Ovary (tissue), 9 donors: ENCODE data around the gene ZSCAN30. TPM values are rescaled to one million over a fixed set of nuclear protein-coding genes. Genes with fewer than 3 reads are reported as not detected.

ENCODE experiments used
- DNase-seq, 5 donors: peaks; one replicate each; pipeline ENCODE4 v3.0.0-alpha.2; 2019 to 2020
- H3K27ac ChIP-seq, 2 donors: fragments of 200-600 bp; one replicate each; pipeline versions ENCODE4 v1.5.1 to v1.8.0; 2019 to 2022
- H3K27me3 ChIP-seq: fragments of 200-600 bp; one replicate; pipeline ENCODE4 v1.8.0; 2022
- H3K36me3 ChIP-seq: fragments of 200-600 bp; sonication (generic); one replicate; pipeline ENCODE4 v1.5.1; 2019
- H3K4me1 ChIP-seq: one replicate; pipeline ENCODE4 v1.8.1; 2013; ENCODE audit warnings: mild to moderate bottlenecking, moderate library complexity; ENCODE audit not compliant: insufficient read depth
- H3K4me3 ChIP-seq: fragments of 200-600 bp; sonication (generic); one replicate; pipeline ENCODE4 v1.5.1; 2017
- H3K9me3 ChIP-seq, 2 donors: fragments of 200-600 bp in 1 of 2; sonication (generic) in 1 of 2; one replicate each; pipeline versions ENCODE4 v1.5.1 to v1.8.1; 2013 to 2019; ENCODE audit warnings: mild to moderate bottlenecking in 1 of 2, moderate library complexity in 1 of 2
- CTCF ChIP-seq, 3 donors: fragments of 450-650 bp in 2 of 3; fragments of 200-600 bp in 1 of 3; IDR thresholded peaks; one replicate each; pipeline versions ENCODE4 v1.5.1 to v1.8.0; 2016 to 2022; ENCODE audit warnings: antibody characterized with exemption in 3 of 3, mild to moderate bottlenecking in 1 of 3
- EP300 ChIP-seq: sonication (generic); formaldehyde crosslinking; IDR thresholded peaks from one replicate; pipeline ENCODE4 v1.6.1; 2017; ENCODE audit warnings: antibody characterized with exemption
- POLR2A ChIP-seq: fragments of 450-650 bp; IDR thresholded peaks from one replicate; pipeline ENCODE4 v1.6.1; 2017; ENCODE audit warnings: antibody characterized with exemption, mild to moderate bottlenecking, moderate library complexity
- WGBS, 3 donors: extraction: QIAGEN DNeasy Blood & Tissue Kit in 1 of 3; methylation state at CpG; one replicate each; pipeline versions ENCODE4 v1.1.5 to v1.1.7; 2013 to 2017; 5-methylcytosine and 5-hydroxymethylcytosine counted together
- intact Hi-C, 4 donors: fragments of 100-400 bp; cut with DNase I; formaldehyde crosslinking; loops; one replicate each; pipeline versions ENCODE4 v1.11.0 to v1.15.1; 2022 to 2023
- polyA plus RNA-seq, 2 donors: library from polyadenylated mRNA; stranded (reverse); fragments of 200-250 nt in 1 of 2; fragments of 350-450 nt in 1 of 2; fragmentation: Illumina TruSeq in 1 of 2; extraction: RNeasy Lipid Tissue Mini Kit (QIAGEN cat#74804) in 1 of 2; gene quantifications; one replicate each; pipeline ENCODE4 v1.2.3, GENCODE V29; 2013 to 2014
- total RNA-seq, 7 donors: library from RNA; depleted of rRNA in 2 of 7; stranded (reverse); fragments of >200 nt in 2 of 7; fragmentation: NEBNext Ultra II Directional in 3 of 7; extraction: Animal tissue kit (Norgen Biotek cat#: 25700) in 3 of 7; gene quantifications; one replicate each; pipeline versions ENCODE4 v1.1.0 to v1.2.4, GENCODE V29; 2016 to 2023
- donor health status: DM: no; HTN: no; CAD: no; lungs with moderate emphysema.
- donor health status: DM: no; HTN: no; CAD: no.
- donor health status: Bipolar disorder and iron deficiency.
- donor health status: DM: yes; HTN: yes; CAD: no.
- donor health status: DM: no; HTN: no; CAD: no.
- donor health status: DM: yes; HTN: yes; CAD: no.

The ZSCAN30 gene
- total and polyA plus RNA-seq, 9 donors: 7.0 to 18.3 (median 13.8) TPM

DNA sequence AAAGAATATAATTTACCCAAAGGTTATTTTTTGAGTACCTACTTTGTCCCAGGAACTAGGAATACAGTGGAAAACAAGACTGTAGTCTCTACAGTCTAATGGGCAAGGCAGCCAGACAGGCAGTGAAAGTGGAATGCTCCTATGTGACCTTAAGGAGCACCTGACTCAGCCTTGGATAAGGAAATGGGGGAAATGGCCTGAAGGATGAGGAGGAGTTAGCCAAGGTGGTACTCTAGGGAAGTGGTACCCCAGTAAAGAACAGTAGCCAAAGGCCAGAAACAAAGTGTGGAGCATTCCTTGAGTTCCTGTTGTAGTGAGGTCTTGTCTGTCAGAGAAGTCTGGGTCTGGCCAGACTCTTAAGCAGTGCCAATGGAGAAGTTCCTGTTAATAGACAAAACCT is 43.2 kb downstream of the ZSCAN30 start:
- Histone ChIP-seq H3K36me3 (no peaks in the 10 kb centered on the region), H3K27me3 (no peaks in the 10 kb centered on the region), H3K27ac (no peak overlapping the region), H3K4me3 (no peak overlapping the region), H3K9me3 (no peaks in the 10 kb centered on the region), H3K4me1 (peaks cover 3% of the 10 kb centered on the region)
- TF ChIP-seq CTCF (IDR thresholded peaks at IDR 0.05): no peak
- no peak for DNase-seq
- intact Hi-C loops: no loop called here

- no peak overlapping the region for H3K27ac ChIP-seq
- 94 to 97% (median 94%) methylated on average over 4 of the region's 4 CpGs for WGBS, 3 donors
- H3K36me3 ChIP-seq: no peaks in the 10 kb centered on the region
- peaks cover 3% of the 10 kb centered on the region for H3K4me1 ChIP-seq
- H3K9me3 ChIP-seq: no peaks in the 10 kb centered on the region
- no peak for DNase-seq
- no peaks in the 10 kb centered on the region for H3K27me3 ChIP-seq
- no peak for TF ChIP-seq POLR2A
- no peak for TF ChIP-seq CTCF (IDR thresholded peaks at IDR 0.05)
- no peak for TF ChIP-seq EP300
- H3K4me3 ChIP-seq: no peak overlapping the region
- intact Hi-C loops: no loop called here
These were observed 44.2 kb downstream of the ZSCAN30 start for GRCh38 chr18:35245719-35246317.

DNA sequence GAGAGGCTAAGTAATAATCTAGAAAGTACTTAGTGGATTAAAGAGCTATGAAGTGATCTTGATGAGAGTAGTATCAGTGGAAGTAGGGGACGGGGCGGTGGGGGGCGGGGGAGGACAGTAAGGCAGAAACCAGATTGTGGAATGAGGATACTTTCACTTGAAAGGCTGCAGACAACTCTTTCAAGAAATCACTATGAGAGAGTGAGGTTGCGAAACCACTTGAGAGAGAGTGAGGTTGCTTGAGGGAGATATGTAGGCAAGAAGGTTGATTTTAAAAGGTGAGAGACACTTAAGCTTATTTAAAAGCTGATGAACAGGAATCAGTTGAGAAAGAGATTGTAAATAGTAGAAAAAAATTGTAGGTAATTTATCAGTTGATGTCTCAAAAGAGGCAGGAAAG is 45.4 kb downstream of the ZSCAN30 start:
- H3K27ac ChIP-seq: no peak overlapping the region
- no peak overlapping the region for H3K4me3 ChIP-seq
- intact Hi-C loops: no loop called here
- no peaks in the 10 kb centered on the region for H3K27me3 ChIP-seq
- no peaks in the 10 kb centered on the region for H3K36me3 ChIP-seq
- H3K9me3 ChIP-seq: no peaks in the 10 kb centered on the region
- TF ChIP-seq EP300: no peak
- no peak for TF ChIP-seq POLR2A
- no peak for TF ChIP-seq CTCF (IDR thresholded peaks at IDR 0.05)
- DNase-seq: no peak
- 96 to 99% (median 96%) methylated on average over 4 of the region's 4 CpGs for WGBS, 3 donors
- H3K4me1 ChIP-seq: peaks cover 3% of the 10 kb centered on the region

DNA sequence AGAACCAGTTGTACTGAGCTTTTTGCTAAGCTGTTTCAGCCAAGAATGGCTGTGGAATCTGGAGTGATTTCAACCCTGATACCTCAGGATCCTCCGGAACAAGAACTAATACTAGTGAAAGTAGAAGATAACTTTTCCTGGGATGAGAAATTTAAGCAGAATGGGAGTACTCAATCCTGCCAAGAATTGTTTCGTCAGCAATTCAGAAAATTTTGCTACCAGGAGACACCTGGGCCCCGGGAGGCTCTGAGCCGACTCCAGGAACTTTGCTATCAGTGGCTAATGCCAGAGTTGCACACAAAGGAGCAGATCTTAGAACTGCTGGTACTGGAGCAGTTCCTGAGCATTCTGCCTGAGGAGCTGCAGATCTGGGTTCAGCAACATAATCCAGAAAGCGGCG is 47.6 kb downstream of the ZSCAN30 start:
- no peaks in the 10 kb centered on the region for H3K27me3 ChIP-seq
- no peak overlapping the region for H3K27ac ChIP-seq
- intact Hi-C loops: no loop called here
- no peaks in the 10 kb centered on the region for H3K9me3 ChIP-seq
- no peak overlapping the region for H3K4me3 ChIP-seq
- H3K4me1 ChIP-seq: peaks cover 3% of the 10 kb centered on the region
- no peak for TF ChIP-seq CTCF (IDR thresholded peaks at IDR 0.05)
- TF ChIP-seq EP300: no peak
- TF ChIP-seq POLR2A: no peak
- 81 to 92% (median 88%) methylated on average over 6 of the region's 6 CpGs for WGBS, 3 donors
- no peaks in the 10 kb centered on the region for H3K36me3 ChIP-seq
- no peak for DNase-seq

- Histone ChIP-seq H3K4me1 (peaks cover 3% of the 10 kb centered on the region), H3K36me3 (no peaks in the 10 kb centered on the region), H3K27ac (peak overlapping the region; percentile 82 to 96), H3K4me3 (peak overlapping the region; percentile 93), H3K9me3 (no peaks in the 10 kb centered on the region), H3K27me3 (no peaks in the 10 kb centered on the region)
- 0 to 2% (median 1%) methylated on average over 5 of the region's 5 CpGs for WGBS, 3 donors
- DNase-seq: no peak
- TF ChIP-seq CTCF (IDR thresholded peaks at IDR 0.05) (no peak), POLR2A (no peak), EP300 (no peak)
- intact Hi-C loops: no loop called here
These were observed 48.6 kb downstream of the ZSCAN30 start for GRCh38 chr18:35241448-35241804.
